ENCODE measurements around the gene APH1B. TPM values are rescaled to one million over a fixed set of nuclear protein-coding genes. Genes with fewer than 3 reads are reported as not detected.

The APH1B gene
- total and polyA plus RNA-seq, 4 donors = 2.0 to 10.6 (median 4.6) TPM

- TF ChIP-seq NR2F2 (IDR thresholded peaks at IDR 0.05) = no peak
- TF ChIP-seq ATF3 (IDR thresholded peaks at IDR 0.05) = no peak
- no peak for TF ChIP-seq CTCF (IDR thresholded peaks at IDR 0.05; ENCODE audit: low read depth, low read length, missing input control)
- TF ChIP-seq SP1 (IDR thresholded peaks at IDR 0.05) = no peak
- TF ChIP-seq, protein P1, sequence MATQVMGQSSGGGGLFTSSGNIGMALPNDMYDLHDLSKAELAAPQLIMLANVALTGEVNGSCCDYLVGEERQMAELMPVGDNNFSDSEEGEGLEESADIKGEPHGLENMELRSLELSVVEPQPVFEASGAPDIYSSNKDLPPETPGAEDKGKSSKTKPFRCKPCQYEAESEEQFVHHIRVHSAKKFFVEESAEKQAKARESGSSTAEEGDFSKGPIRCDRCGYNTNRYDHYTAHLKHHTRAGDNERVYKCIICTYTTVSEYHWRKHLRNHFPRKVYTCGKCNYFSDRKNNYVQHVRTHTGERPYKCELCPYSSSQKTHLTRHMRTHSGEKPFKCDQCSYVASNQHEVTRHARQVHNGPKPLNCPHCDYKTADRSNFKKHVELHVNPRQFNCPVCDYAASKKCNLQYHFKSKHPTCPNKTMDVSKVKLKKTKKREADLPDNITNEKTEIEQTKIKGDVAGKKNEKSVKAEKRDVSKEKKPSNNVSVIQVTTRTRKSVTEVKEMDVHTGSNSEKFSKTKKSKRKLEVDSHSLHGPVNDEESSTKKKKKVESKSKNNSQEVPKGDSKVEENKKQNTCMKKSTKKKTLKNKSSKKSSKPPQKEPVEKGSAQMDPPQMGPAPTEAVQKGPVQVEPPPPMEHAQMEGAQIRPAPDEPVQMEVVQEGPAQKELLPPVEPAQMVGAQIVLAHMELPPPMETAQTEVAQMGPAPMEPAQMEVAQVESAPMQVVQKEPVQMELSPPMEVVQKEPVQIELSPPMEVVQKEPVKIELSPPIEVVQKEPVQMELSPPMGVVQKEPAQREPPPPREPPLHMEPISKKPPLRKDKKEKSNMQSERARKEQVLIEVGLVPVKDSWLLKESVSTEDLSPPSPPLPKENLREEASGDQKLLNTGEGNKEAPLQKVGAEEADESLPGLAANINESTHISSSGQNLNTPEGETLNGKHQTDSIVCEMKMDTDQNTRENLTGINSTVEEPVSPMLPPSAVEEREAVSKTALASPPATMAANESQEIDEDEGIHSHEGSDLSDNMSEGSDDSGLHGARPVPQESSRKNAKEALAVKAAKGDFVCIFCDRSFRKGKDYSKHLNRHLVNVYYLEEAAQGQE (IDR thresholded peaks at IDR 0.05) = no peak
- TF ChIP-seq FOXA1 (IDR thresholded peaks at IDR 0.05) = no peak
- Histone ChIP-seq H3K4me1 (ENCODE audit: control insufficient read depth in 4 of 4, insufficient read depth in 4 of 4, low read length in 3 of 4) (peaks cover 0 to 2% (median 0%) of the 10 kb centered on the region in 4 donors), H3K9me3 (ENCODE audit: control insufficient read depth in 4 of 4, low read length in 3 of 4) (no peaks in the 10 kb centered on the region), H3K27me3 (ENCODE audit: control insufficient read depth in 4 of 4, insufficient read depth in 4 of 4, low read length in 3 of 4) (no peaks in the 10 kb centered on the region), H3K4me3 (ENCODE audit: low read depth in 1 of 3, low read length in 3 of 3) (no peak overlapping the region), H3K27ac (ENCODE audit: low read depth in 1 of 2, low read length in 2 of 2) (no peak overlapping the region), H3K9ac (ENCODE audit: low read depth in 1 of 2, low read length in 2 of 2) (no peak overlapping the region), H3K36me3 (ENCODE audit: control insufficient read depth in 4 of 4, insufficient read depth in 3 of 4, low read depth in 1 of 4, low read length in 3 of 4) (peaks cover 0 to 5% (median 0%) of the 10 kb centered on the region in 4 donors)
- WGBS = 90% methylated on average over 7 of the region's 7 CpGs
- no peak for DNase-seq (ENCODE audit: low spot score)
These were observed 22.7 kb downstream of the APH1B start for GRCh38 chr15:63299943-63300575.

GRCh38 chr15:63301088-63301487, 23.7 kb downstream of the APH1B start:
- H3K9me3 ChIP-seq (ENCODE audit: control insufficient read depth in 4 of 4, low read length in 3 of 4) = no peaks in the 10 kb centered on the region
- H3K4me3 ChIP-seq (ENCODE audit: low read depth in 1 of 3, low read length in 3 of 3) = no peak overlapping the region
- no peak overlapping the region for H3K9ac ChIP-seq (ENCODE audit: low read depth in 1 of 2, low read length in 2 of 2)
- H3K27ac ChIP-seq (ENCODE audit: low read depth in 1 of 2, low read length in 2 of 2) = no peak overlapping the region
- H3K36me3 ChIP-seq (ENCODE audit: control insufficient read depth in 4 of 4, insufficient read depth in 3 of 4, low read depth in 1 of 4, low read length in 3 of 4) = peaks cover 0 to 5% (median 0%) of the 10 kb centered on the region in 4 donors
- peaks cover 0 to 3% (median under 1%) of the 10 kb centered on the region in 4 donors for H3K4me1 ChIP-seq (ENCODE audit: control insufficient read depth in 4 of 4, insufficient read depth in 4 of 4, low read length in 3 of 4)
- no peak for TF ChIP-seq YY1 (IDR thresholded peaks at IDR 0.05)
- TF ChIP-seq EGR1 (IDR thresholded peaks at IDR 0.05; ENCODE audit: low read depth in 2 of 2) = no peak
- TF ChIP-seq MAX (IDR thresholded peaks at IDR 0.05) = no peak
- no peak for TF ChIP-seq RAD21 (IDR thresholded peaks at IDR 0.05)
- TF ChIP-seq, protein P2, sequence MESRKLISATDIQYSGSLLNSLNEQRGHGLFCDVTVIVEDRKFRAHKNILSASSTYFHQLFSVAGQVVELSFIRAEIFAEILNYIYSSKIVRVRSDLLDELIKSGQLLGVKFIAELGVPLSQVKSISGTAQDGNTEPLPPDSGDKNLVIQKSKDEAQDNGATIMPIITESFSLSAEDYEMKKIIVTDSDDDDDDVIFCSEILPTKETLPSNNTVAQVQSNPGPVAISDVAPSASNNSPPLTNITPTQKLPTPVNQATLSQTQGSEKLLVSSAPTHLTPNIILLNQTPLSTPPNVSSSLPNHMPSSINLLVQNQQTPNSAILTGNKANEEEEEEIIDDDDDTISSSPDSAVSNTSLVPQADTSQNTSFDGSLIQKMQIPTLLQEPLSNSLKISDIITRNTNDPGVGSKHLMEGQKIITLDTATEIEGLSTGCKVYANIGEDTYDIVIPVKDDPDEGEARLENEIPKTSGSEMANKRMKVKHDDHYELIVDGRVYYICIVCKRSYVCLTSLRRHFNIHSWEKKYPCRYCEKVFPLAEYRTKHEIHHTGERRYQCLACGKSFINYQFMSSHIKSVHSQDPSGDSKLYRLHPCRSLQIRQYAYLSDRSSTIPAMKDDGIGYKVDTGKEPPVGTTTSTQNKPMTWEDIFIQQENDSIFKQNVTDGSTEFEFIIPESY (IDR thresholded peaks at IDR 0.05) = no peak
- no peak for TF ChIP-seq HNF4G (IDR thresholded peaks at IDR 0.05)
- TF ChIP-seq SP1 (IDR thresholded peaks at IDR 0.05) = no peak
- no peak for DNase-seq (ENCODE audit: low spot score)
- 93% methylated on average over 1 of the region's 1 CpG for WGBS
- H3K27me3 ChIP-seq (ENCODE audit: control insufficient read depth in 4 of 4, insufficient read depth in 4 of 4, low read length in 3 of 4) = no peaks in the 10 kb centered on the region
